Omental fat pad (tissue), 4 donors: Measurements from ENCODE around the gene APCDD1. TPM values are rescaled to one million over a fixed set of nuclear protein-coding genes. Genes with fewer than 3 reads are reported as not detected.

Source experiments
- ATAC-seq: fragments of 150-250 bp; one replicate; pipeline ENCODE4 v1.9.1; 2016; ENCODE audit warnings: mild to moderate bottlenecking, moderate library complexity; ENCODE audit not compliant: low FRiP score
- DNase-seq: peaks from one replicate; pipeline ENCODE4 v3.0.0-alpha.2; 2019; ENCODE audit warnings: low spot score
- CTCF ChIP-seq, 3 donors: fragments of 450-650 bp; IDR thresholded peaks; one replicate each; pipeline ENCODE4 v1.5.1; 2016 to 2017; ENCODE audit warnings: antibody characterized with exemption in 3 of 3, mild to moderate bottlenecking in 3 of 3, moderate library complexity in 2 of 3
- total RNA-seq, 4 donors: library from RNA; depleted of rRNA; stranded (reverse); fragments of >200 nt; gene quantifications; one replicate each; pipeline ENCODE4 v1.1.0, GENCODE V29; 2016

Gene APCDD1
- total RNA-seq, 4 donors from 2014 or later = 119 to 252 (median 181) TPM

- no peak for TF ChIP-seq CTCF (IDR thresholded peaks at IDR 0.05)
- no peak for ATAC-seq
Observed at GRCh38 chr18:10412933-10413332, 41.5 kb upstream of the APCDD1 start.

GRCh38 chr18:10413722-10414121 lies 40.7 kb upstream of the APCDD1 start:
- DNase-seq (no peak), ATAC-seq (no peak)
- no peak for TF ChIP-seq CTCF (IDR thresholded peaks at IDR 0.05)

More at GRCh38 chr18:10412933-10413332, 41.5 kb upstream of the APCDD1 start:
- DNase-seq = no peak

- no peak for TF ChIP-seq CTCF (IDR thresholded peaks at IDR 0.05)
- ATAC-seq (no peak), DNase-seq (no peak)
Observed at GRCh38 chr18:10414293-10414842, 40.1 kb upstream of the APCDD1 start.

- ATAC-seq = no peak
- no peak for DNase-seq
- TF ChIP-seq CTCF (IDR thresholded peaks at IDR 0.05) = no peak
Observed at GRCh38 chr18:10416065-10416464, 38.4 kb upstream of the APCDD1 start.

GRCh38 chr18:10417191-10417590 lies 37.2 kb upstream of the APCDD1 start:
- no peak for DNase-seq
- ATAC-seq = no peak
- no peak for TF ChIP-seq CTCF (IDR thresholded peaks at IDR 0.05)

- DNase-seq (no peak), ATAC-seq (no peak)
- no peak for TF ChIP-seq CTCF (IDR thresholded peaks at IDR 0.05)
Observed at GRCh38 chr18:10417664-10418063, 36.8 kb upstream of the APCDD1 start.

- ATAC-seq (no peak), DNase-seq (no peak)
- TF ChIP-seq CTCF (IDR thresholded peaks at IDR 0.05) = no peak
Observed at GRCh38 chr18:10418836-10419235, 35.6 kb upstream of the APCDD1 start.
